ENCODE data around the gene SRGN. TPM values are rescaled to one million over a fixed set of nuclear protein-coding genes. Genes with fewer than 3 reads are reported as not detected.

SRGN gene
- total and polyA plus RNA-seq, 2 of the 13 experiments (the other 11 are each of a cell fraction or from before 2014, with no cell fraction given), result 0.09 TPM; not detected in 1

GRCh38 chr10:69048103-69048502, 39.8 kb upstream of the SRGN start:
- DNase-seq (ENCODE audit: low spot score), result no peak
- no peak for FAIRE-seq
- no TSS peak for BruUV-seq (replicated peaks)
- Histone ChIP-seq H2AFZ (ENCODE audit: low read length) (no peak overlapping the region), H3K27ac (ENCODE audit: extremely low read length, insufficient read depth, low read length) (no peak overlapping the region), H3K36me3 (replicated peaks in 1 of 2; ENCODE audit: control insufficient read depth in 1 of 2, insufficient read depth in 2 of 2, low read length in 2 of 2) (no peaks in the 10 kb centered on the region), H3K79me2 (ENCODE audit: insufficient read depth, low read length) (no peaks in the 10 kb centered on the region), H3K4me1 (ENCODE audit: insufficient read depth, low read length) (no peaks in the 10 kb centered on the region), H3K9me3 (ENCODE audit: low read length) (no peaks in the 10 kb centered on the region), H3K9ac (ENCODE audit: insufficient read depth, low read depth, low read length) (no peak overlapping the region), H4K20me1 (ENCODE audit: insufficient read depth, low read length) (no peaks in the 10 kb centered on the region), H3K27me3 (ENCODE audit: control insufficient read depth in 1 of 2, insufficient read depth in 2 of 2, low read length in 2 of 2) (peaks cover 0 to 15% of the 10 kb centered on the region in 2 experiments; a peak in 2 of 5 replicates), H3K4me3 (replicated peaks in 1 of 3; ENCODE audit: insufficient read depth in 1 of 3, low read depth in 2 of 3, low read length in 3 of 3) (no peak overlapping the region), H3K4me2 (ENCODE audit: low read depth, low read length) (no peak overlapping the region)
- intact Hi-C loops (cut with micrococcal nuclease; ENCODE audit: unreplicated experiment) (no loop called here), in situ Hi-C loops (cut with HindIII; ENCODE audit: extremely low pct_ligation_motif_present, low pct_unique_long_range_greater_than_20kb) (no loop called here)
- POLR2A ChIA-PET, result no interaction called here
- CTCF ChIA-PET (ENCODE audit: low intra/inter-chr PET ratio, low total read pairs), result no interaction called here
- no peak for ATAC-seq
- 26% methylated on average over 6 of the region's 8 CpGs for WGBS (ENCODE audit: low lambda C conversion rate)
- no peak for TF ChIP-seq MXD4 (CRISPR knock-in tag; IDR thresholded peaks at IDR 0.05)
- no peak for TF ChIP-seq ZNF772 (CRISPR knock-in tag; IDR thresholded peaks at IDR 0.05)
- TF ChIP-seq ZNF672 (CRISPR knock-in tag; IDR thresholded peaks at IDR 0.05), result no peak
- no peak for TF ChIP-seq CC2D1A (CRISPR knock-in tag; IDR thresholded peaks at IDR 0.05)
- no peak for TF ChIP-seq ZNF609 (CRISPR knock-in tag; IDR thresholded peaks at IDR 0.05; ENCODE audit: borderline replicate concordance)
- TF ChIP-seq ZNF235 (CRISPR knock-in tag; IDR thresholded peaks at IDR 0.05; ENCODE audit: borderline replicate concordance), result no peak
- no peak for TF ChIP-seq ZBTB40 (IDR thresholded peaks at IDR 0.05)
- no peak for TF ChIP-seq ZBTB40 (CRISPR knock-in tag; IDR thresholded peaks at IDR 0.05)
- no peak for TF ChIP-seq ZNF761 (CRISPR knock-in tag; conservative IDR thresholded peaks at IDR 0.05)
- no peak for TF ChIP-seq CCDC6 (CRISPR knock-in tag; IDR thresholded peaks at IDR 0.05)
- no peak for TF ChIP-seq SRSF9 (IDR thresholded peaks at IDR 0.05; ENCODE audit: borderline replicate concordance, insufficient read depth, low read depth, low read length, poor library complexity, severe bottlenecking)
